SH-SY5Y (cell line): ENCODE results near the gene METRNL.

Source experiments
- GATA2 ChIP-seq: IDR thresholded peaks from 2 replicates; pipeline ENCODE4 v1.6.1; 2011; ENCODE audit warnings: mild to moderate bottlenecking, low read depth, low read length
- GATA3 ChIP-seq: IDR thresholded peaks from 2 replicates; pipeline ENCODE4 v1.6.1; 2011; ENCODE audit warnings: low read depth, mild to moderate bottlenecking, low read length, moderate library complexity

The METRNL gene

DNA sequence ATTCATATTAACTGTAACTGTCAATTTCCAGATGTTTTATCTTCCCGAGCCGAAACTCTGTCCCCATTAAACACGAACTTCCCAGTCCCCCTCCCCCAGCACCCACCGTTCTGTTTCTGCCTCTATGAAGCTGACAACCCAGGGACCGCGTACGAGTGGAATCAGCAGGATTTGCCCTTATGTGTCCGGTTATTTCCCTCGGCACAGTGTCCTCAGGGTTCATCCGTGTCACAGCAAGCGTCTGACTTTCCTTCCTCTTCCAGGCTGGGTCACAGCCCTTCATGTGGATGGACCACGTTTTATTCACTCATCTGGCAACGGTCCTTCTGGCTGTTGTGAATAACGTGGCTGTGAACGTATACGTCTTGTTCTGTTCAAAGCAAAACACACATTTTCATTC lies 31.3 kb downstream of the METRNL start:
- no peak for TF ChIP-seq GATA3
- TF ChIP-seq GATA2: no peak

DNA sequence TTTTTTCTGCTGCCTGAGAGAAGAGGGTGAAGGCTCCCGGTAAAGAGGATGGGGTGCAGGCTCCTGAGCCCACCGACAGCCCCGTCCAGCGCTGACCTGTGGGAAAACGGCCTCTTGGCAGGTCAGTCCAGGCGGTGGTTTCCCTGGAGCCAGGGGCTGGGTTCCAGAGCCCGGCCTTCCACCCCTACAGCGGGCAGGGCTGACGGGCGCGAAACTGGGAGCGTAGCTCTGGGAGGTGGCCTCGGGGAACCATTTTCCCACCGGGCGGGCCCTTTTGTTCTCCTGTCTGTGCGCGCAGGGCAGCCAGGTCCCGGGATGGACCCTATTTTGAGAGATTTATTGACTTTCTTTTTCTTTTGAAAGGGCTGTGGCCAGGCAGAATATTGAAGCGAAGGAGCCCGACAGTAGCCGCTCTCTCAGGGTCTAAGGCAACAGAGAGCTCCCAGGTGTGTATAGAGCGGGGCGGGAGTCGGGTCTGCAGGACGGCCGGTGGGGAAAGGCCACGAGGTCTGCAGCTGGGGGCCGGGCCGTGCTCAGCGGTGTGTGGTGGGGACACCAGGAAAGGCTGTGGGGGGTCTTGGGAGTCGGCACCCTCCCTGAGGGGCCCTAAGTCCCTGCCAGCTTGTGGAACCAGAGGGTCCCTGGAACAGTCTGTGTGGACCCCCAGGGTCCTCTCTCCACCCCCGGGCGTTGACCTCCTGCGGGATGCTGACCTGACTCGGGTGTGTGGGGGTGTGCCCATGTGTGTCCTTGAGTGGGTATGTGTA lies 32.3 kb downstream of the METRNL start:
- TF ChIP-seq GATA2: no peak
- no peak for TF ChIP-seq GATA3

DNA sequence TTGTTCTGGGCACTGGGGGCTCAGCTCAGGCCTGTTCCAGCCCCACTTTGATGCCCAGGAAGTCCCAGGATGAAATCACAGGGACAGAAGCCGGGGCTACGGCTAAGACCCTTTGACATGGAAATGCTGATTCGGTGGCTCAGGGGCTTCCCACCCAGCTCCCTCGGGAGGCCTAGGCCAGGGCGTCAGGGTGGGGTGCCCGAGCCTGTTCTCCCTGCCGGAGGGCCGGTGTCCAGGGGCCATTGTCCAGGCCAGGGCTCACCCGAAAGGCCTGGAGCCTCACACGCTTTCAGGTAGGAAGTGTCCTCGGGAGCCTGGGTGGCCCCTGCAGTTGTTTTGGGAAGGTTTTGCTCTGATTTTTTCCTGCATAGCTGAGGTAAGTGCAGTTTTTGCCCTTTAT lies 34.0 kb downstream of the METRNL start:
- TF ChIP-seq GATA2: no peak
- TF ChIP-seq GATA3: no peak

DNA sequence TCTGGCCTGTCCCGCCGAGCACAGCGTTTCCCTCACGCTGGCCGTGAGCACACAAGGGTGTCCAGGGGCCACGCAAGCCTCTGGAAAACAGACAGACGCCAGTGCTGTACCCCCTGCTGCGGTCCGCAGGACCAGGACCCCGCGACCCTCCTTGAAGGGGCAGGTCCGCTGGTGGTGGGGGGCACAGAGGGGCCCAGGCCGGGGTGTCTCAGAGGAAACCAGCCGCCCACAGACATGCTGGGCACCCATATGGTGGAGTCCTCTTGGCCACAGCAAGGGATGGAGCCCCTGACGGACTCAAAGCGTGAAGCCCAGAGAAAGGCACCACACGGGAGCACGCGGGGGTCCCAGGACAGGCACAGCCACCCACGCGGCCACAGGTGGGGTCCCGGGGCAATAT lies 34.4 kb downstream of the METRNL start:
- TF ChIP-seq GATA3: no peak
- no peak for TF ChIP-seq GATA2

DNA sequence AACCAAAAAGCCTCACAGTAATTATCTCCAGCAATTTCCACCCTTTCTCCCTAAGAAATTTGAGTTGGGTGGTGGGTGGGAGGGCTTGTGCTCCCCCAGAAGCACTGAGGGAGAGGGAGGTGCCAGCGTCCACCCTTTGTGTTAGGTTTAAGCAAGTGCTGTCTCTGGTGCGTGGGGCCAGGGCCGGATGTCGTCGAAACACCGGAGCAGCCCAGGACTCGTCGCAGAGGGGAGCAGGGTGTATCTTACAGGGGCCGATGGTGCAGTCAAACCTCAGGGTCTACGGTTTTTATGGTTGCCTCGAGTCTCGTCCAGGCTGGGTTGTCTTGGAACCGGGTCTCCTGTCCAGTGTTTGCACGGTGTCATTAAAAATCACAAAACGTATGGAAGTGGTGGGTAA lies 35.3 kb downstream of the METRNL start:
- TF ChIP-seq GATA3 (no peak), GATA2 (no peak)

DNA sequence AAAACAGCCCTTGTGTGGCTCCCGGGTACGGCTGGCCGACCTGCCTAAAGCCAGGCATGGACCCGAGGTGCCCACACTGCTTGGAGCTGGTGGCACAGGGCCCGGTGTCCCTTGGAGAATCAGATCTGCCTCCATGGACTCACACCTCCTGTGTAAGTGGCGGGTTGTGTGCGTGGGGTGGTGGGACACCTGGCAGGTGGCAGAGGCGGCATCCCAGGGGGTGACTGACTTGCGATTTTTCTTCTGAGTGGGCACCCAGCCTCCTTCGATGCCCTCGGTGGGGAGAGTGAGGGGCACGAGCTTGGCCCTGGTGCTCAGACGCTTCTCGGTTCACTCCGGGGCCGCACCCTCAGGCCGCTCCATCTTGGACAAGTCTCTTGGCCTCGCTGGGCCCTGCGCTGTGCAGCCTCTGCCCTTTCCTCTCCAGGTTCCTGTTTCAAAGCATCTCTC lies 35.8 kb downstream of the METRNL start:
- no peak for TF ChIP-seq GATA2
- no peak for TF ChIP-seq GATA3

DNA sequence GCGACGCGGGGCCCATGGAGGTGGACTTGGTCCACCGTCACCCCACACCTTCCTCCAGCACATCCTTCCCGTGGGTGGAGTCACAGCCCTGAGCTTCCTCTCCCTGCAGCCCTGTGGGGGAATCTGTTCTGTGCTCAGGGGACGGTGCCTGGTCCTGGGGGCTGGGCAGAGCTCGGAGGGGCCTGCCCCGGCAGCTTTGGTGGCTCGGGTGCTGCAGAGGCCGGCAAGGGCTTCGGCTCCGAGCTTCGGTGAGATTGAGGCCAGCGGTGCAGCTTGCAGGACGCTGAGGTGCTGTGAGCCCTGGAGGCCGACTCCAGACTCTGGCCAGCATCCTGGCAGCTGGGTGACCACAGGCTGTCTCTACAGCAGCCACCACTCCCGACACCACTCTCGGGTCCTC lies 36.4 kb downstream of the METRNL start:
- TF ChIP-seq GATA3: no peak
- no peak for TF ChIP-seq GATA2

DNA sequence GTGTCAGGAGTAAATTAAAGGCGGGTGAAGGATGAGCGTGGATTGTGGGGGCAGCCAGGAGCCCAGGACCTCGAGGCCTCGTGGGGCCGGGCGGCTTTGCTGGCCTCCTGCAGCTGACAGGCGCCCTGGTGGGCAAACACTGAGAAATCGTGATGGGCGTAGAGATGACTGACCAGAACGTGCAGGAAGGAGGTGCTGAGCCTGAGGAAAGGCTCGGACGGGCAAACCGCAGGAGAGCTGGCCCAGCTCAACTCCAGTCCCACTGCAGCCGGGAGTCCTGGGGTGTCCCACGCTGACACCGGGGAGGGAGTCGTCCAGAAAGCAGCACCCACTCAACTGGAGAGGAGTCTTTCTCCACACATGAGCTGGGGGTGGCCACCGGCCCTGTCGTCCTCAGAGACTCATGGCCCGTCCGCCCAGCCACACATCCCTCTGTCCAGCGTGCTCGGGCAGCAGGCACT lies 36.9 kb downstream of the METRNL start:
- TF ChIP-seq GATA2: no peak
- no peak for TF ChIP-seq GATA3

DNA sequence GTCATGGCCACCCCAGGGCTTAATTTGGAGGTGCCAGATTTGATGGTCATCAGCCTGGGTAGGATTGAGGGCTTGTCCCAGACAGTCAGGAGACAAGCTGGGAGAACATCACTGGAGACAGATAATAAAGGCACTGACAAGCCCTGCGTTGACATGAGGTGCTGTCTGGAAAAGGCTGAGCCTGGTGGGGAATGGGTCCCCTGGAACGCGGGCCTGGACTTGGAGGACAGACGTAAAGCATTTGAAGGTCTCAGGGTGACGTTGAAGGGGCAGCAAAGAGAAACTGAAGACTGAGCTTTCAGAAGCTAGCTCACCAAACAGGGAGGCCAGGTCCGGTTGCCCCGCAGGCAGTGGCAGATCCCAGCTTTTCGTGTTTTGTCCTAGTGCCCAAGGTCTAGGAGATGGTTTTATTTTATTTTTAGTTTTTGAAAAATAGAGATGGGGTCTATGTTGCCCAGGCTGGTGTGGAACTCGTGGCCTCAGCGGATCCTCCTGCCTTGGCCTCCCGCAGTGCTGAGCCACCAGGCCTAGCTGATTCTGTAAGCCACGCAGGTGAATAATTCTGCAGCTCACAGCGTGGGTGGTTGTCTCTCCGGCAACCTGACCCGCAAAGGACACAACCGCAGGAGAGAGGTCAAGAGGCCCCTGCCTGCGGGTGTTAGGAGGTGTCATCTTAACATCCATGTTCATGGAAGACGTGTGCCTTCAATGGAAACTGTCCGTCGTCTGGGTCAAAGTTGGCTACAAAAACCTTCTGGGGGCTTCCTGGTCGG lies 37.6 kb downstream of the METRNL start:
- no peak for TF ChIP-seq GATA2
- TF ChIP-seq GATA3: no peak

DNA sequence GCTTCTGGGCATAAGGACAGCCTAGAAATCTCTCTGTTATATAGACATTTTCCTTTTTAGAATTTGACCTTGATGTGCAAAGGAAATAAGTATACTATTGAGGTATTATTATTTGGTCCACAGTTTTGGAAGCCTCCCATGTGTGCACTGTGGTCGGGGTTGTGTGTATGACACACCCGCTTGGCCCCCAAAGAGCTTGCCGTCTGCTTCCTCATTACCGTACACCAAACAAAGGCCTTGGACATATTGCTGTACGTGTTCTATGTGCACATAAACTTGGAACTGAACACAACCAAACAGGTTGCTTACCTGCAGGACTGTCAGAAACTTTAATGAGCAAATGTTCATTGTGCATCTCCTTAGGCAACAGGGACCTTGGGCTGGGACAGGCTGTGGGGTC lies 38.2 kb downstream of the METRNL start:
- TF ChIP-seq GATA3 (no peak), GATA2 (no peak)

DNA sequence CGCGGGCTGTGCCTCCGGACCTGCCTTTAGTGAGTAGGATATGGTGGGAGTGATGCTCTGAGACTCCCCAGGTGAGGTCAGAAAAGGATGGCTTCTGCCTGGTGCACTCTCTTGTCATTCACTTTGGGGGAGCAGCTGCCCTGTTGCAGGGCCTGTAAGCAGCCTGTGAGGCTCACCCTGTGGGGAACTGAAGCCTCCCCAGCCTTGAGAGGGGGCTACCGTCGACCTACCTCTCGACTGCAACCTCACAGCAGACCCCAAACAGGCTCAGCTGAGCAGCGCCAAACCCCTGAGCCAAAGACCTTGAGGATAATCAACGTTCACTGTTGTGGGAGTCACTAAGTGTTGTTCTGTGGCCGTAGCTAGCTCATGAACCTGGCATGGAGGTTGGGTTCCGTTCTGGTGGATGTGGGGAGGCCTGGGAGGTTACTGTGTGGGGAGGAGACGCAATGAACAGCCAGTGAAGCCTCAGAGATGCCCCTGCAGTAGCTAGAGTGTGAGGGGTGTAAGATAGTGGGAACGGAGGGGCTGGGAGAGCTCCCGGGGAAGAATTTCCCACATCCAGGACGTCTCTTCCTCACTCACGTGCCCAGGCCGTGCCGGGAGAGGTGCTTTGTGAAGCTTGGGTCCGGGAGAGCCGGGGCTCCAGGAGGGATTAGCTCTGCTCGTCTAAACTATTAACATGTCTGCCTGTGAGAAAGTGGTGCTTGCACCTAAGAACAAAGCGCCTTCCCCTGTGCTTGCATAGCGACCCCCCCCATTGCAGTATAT lies 38.8 kb downstream of the METRNL start:
- TF ChIP-seq GATA3: no peak
- TF ChIP-seq GATA2: no peak

DNA sequence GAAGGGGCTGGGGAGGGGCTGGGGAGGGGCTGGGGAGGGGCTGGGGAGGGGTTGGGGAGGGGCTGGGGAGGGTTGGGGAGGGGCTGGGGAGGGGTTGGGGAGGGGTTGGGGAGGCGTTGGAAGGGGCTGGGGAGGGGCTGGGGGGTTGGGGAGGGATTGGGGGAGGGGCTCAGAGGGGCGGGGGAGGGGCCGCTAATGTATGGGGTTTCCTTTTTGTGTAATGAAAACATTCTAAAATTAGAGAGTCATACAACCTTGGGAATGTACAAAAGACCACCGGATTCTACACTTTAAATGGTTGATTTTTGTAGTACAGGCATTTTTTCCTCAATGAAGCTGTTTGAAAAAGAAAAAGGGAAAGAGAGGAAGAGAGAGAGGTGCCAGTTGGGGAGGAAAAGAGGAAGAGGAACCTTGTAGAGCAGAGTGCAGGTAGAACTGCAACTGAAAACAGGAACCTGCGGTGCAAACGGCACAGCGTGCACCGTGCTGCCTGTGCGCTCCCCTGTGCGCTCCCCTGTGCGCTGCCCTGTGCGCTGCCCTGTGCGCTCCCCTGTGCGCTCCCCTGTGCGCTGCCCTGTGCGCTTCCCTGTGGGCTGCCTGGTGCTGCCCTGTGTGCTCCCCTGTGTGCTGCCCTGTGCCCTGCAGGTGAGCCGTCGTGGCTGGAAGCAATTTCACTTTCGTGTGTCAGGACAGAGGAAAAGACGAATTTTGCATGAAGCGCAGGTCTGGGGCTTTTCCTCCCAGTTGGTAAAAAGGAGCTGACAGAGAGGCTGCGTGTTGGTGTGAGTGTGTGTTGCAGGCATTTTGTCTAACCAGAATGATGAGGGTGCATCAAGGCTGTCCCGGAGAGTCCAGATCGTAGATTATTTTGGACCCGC lies 40.8 kb downstream of the METRNL start:
- TF ChIP-seq GATA3 (no peak), GATA2 (no peak)

DNA sequence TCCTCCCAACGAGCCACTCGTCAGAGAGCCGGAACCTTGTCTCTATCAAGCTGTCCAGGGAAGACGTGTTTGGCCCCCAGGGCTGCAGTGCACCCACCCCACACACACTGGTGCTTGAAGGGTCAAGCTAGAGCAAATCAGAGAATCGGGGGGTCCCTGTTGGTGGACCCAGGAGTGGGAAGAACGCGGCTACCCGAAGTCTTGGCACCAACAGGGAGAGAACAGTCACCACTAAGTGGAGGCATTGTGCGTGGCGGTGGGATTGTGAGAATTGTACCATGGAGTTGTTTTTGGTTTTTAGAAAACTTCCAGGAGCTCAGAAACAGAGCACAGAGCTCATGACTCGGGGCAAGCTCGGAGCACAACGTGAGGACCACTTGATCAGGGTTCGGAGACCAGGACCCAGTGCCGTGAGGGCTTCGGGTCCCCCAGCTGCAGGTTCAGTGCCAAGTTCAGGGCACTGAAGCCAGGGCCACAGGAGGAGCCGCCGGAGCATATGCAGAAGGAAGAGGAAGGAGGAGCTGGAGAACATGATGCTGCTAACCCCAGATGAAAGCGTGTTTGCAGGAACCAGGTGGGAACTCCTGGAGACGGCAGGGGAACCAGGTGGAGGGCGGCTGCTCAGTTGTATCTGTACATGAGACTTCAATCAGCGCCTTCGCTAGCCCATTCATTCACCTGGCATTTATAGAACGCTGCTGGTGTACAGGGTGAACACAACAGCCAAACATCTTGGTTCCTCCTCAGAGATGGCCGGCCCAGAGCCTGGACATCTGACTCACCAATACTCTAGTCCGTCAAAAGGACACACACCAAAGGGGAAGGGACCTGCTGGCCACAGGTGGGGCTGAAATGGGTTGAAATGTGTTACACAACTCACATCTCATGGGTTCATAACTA lies 42.8 kb downstream of the METRNL start:
- TF ChIP-seq GATA2 (no peak), GATA3 (no peak)

DNA sequence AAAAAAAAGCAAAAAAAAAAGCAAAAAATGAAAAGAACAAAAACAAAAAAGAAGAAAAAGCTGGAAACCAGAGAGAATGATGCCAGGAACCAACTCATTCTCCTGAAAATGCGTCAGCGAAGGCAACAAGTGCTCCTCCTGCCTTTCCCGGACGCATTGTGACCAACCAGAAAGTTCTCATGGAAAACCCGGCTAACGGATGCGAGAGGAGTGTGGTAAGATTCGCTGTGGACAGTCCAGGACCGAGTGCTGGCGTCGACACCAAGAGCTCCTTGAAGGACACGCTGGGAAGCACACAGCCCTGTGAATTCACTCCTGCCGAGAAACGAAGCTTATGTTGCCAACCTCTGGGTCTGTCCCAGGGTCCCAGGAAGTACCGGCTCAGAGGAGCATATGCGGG lies 43.4 kb downstream of the METRNL start:
- TF ChIP-seq GATA3: no peak
- TF ChIP-seq GATA2: no peak
